ENCODE measurements around the gene AFDN. TPM values are rescaled to one million over a fixed set of nuclear protein-coding genes. Genes with fewer than 3 reads are reported as not detected.

AFDN gene
- total RNA-seq, 3 donors from 2014 or later: 93.1 to 292 (median 170) TPM

- H3K4me1 ChIP-seq: no peaks in the 10 kb centered on the region
- no peak for TF ChIP-seq POLR2AphosphoS5 (IDR thresholded peaks at IDR 0.05)
- H3K4me3 ChIP-seq: no peak overlapping the region
- no peaks in the 10 kb centered on the region for H3K36me3 ChIP-seq
- H3K9me3 ChIP-seq: no peaks in the 10 kb centered on the region
- no peaks in the 10 kb centered on the region for H3K27me3 ChIP-seq
- no peak overlapping the region for H3K27ac ChIP-seq
- no peak for DNase-seq (ENCODE audit: low spot score in 2 of 2)
- intact Hi-C loops (cut with DNase I; ENCODE audit: low total_unique reads): no loop called here
These were observed 9.0 kb upstream of the AFDN start for GRCh38 chr6:167817729-167818128.

GRCh38 chr6:167819576-167819975 lies 7.1 kb upstream of the AFDN start:
- intact Hi-C loops (cut with DNase I; ENCODE audit: low total_unique reads): no loop called here
- Histone ChIP-seq H3K9me3 (no peaks in the 10 kb centered on the region), H3K27ac (no peak overlapping the region), H3K4me3 (no peak overlapping the region), H3K36me3 (no peaks in the 10 kb centered on the region), H3K27me3 (no peaks in the 10 kb centered on the region), H3K4me1 (no peaks in the 10 kb centered on the region)
- TF ChIP-seq POLR2AphosphoS5 (IDR thresholded peaks at IDR 0.05) (no peak), CTCF (IDR thresholded peaks at IDR 0.05) (no peak), POLR2A (IDR thresholded peaks at IDR 0.05) (no peak)
- no peak for DNase-seq (ENCODE audit: low spot score in 2 of 2)

- no peak for DNase-seq (ENCODE audit: low spot score in 2 of 2)
- Histone ChIP-seq H3K27ac (no peak overlapping the region), H3K9me3 (no peaks in the 10 kb centered on the region), H3K4me1 (no peaks in the 10 kb centered on the region), H3K4me3 (no peak overlapping the region), H3K27me3 (no peaks in the 10 kb centered on the region), H3K36me3 (no peaks in the 10 kb centered on the region)
- intact Hi-C loops (cut with DNase I; ENCODE audit: low total_unique reads): no loop called here
- TF ChIP-seq POLR2A (IDR thresholded peaks at IDR 0.05): no peak
- TF ChIP-seq POLR2AphosphoS5 (IDR thresholded peaks at IDR 0.05): no peak
- no peak for TF ChIP-seq CTCF (IDR thresholded peaks at IDR 0.05)
These were observed 6.0 kb upstream of the AFDN start for GRCh38 chr6:167820681-167821080.

- peaks cover 0 to under 1% of the 10 kb centered on the region in 2 donors for H3K4me1 ChIP-seq
These were observed 1.9 kb upstream of the AFDN start for GRCh38 chr6:167824591-167825331.

GRCh38 chr6:167825332-167826229 lies 1.1 kb upstream of the AFDN start:
- Histone ChIP-seq H3K4me3 (peak overlapping the region; percentile 61 to 86 (median 80)), H3K27me3 (no peaks in the 10 kb centered on the region), H3K9me3 (no peaks in the 10 kb centered on the region), H3K36me3 (no peaks in the 10 kb centered on the region), H3K4me1 (peaks cover 0 to 6% of the 10 kb centered on the region in 2 donors), H3K27ac (peak overlapping the region; percentile 79 to 96)
- TF ChIP-seq CTCF (IDR thresholded peaks at IDR 0.05) (no peak), POLR2AphosphoS5 (IDR thresholded peaks at IDR 0.05) (no peak), POLR2A (IDR thresholded peaks at IDR 0.05) (no peak)
- intact Hi-C loops (cut with DNase I; ENCODE audit: low total_unique reads): loop anchor here (2.0 kb wide), 1 partner anchor 91 kb away; no protein-coding TSS in a partner anchor
- peak; percentile 57 to 74 for DNase-seq (ENCODE audit: low spot score in 2 of 2)

More at GRCh38 chr6:167824591-167825331, 1.9 kb upstream of the AFDN start:
- Histone ChIP-seq H3K27me3 (no peaks in the 10 kb centered on the region), H3K27ac (peak overlapping the region; percentile 79 to 96), H3K4me3 (peak overlapping the region in 2 of 3 donors; percentile 80 to 86), H3K9me3 (no peaks in the 10 kb centered on the region), H3K36me3 (no peaks in the 10 kb centered on the region)
- DNase-seq (ENCODE audit: low spot score in 2 of 2): no peak
- TF ChIP-seq POLR2AphosphoS5 (IDR thresholded peaks at IDR 0.05): no peak
- TF ChIP-seq CTCF (IDR thresholded peaks at IDR 0.05): no peak
- TF ChIP-seq POLR2A (IDR thresholded peaks at IDR 0.05): no peak
- intact Hi-C loops (cut with DNase I; ENCODE audit: low total_unique reads): no loop called here
